ENCODE data around the gene PATJ.
"Not testable (repeated sequence)": the region's sequence is repeated elsewhere in the genome, so short reads cannot be mapped to it uniquely, and the experiment has no call there.

Gene PATJ

DNA sequence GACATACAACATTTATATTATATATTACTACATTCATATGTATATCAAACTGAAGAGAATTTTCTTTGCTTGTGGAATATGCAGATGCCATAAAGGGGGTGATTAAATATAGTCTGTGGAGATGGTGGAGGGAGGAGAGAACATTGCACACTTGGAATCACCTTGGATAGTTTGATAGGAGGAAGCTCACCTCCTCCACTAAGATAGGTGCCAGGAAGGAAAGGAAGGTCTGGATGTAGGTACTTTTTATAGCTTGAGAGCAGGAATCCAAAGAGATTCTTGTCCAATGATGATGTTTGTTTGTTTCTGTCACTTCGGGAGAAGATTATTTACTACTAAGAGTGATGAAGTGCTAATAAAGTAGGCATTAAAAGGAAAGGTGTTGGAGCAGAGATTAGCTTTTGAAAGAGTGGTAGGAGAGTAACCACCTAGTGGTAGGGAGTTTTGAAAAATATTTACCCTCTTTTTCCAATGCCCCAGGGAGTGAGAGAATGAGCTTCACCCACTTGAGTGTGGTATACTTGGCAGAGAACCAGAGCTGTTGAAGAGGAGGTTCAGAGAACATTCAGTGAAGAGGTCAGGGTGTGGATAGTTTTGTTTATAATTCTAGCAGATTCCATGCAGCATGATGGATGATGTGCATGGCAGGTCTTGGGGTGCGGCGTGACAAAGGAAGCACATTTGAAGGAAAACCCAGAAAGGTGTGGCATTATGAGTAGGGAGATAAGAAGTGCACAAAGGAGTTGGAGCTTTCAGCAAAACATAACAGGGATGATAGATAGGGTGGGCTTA lies 145.0 kb downstream of the PATJ start:
- DNase-seq (ENCODE audit: low read depth), result no peak

- no peak for DNase-seq (ENCODE audit: low read depth)
Observed at GRCh38 chr1:61887931-61888564, 145.8 kb downstream of the PATJ start.

DNA sequence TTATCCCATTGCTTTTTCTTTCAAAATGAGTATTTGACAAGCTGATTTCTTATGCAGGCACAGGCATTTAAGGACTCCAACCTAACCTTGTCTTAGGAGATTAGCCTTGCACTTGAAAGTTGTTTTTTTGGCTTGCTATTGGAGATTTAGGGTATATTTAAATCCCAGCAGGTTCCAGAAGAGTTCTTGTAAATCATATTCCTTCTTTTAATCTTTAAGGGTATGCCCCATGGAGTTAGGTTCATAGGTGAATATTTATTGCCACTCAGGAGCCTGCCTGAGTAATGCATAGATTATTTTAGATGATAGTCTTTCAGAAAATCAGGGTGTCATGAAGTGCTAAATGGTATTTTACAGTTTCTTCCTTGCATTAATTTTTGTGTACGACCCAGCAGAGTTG lies 146.5 kb downstream of the PATJ start:
- DNase-seq (ENCODE audit: low read depth), result no peak

DNA sequence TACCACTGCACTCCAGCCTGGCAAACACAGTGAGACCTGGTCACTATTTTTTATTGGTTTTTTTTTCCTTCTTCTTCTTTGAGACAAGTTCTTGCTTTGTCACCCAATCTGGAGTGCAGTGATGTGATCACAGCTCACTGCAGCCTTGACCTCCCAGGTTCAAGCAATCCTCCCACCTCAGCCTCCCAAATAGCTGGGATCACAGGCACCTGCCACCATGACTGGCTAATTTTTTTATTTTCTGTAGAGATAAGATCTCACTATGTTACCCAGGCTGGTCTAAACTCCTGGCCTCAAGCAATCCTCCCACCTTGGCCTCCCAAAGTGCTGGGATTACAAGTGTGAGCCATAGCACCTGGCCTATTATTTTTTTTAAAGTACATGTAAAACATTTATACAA lies 148.2 kb downstream of the PATJ start:
- not testable (repeated sequence) for DNase-seq (ENCODE audit: low read depth)

DNA sequence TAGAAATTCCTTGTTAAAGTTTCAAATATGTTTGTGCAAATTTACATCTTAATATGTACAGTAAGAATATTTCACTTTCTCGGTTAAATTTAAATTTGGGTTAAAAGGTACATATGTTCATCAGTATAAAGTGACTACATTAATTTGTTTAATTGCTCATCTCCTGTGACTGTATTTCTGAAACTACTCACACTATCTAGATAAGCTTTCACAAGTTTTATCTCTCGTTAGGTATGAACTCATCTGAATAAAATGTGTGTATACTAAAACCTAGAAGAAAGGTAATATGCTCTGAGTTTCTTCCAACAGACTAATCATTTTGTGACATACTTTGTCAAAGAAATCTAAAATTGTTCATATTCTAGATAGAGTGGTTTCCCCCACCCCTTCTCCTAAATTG lies 150.7 kb downstream of the PATJ start:
- DNase-seq (ENCODE audit: low read depth), result no peak

GRCh38 chr1:61894296-61894695 lies 152.0 kb downstream of the PATJ start:
- not testable (repeated sequence) for DNase-seq (ENCODE audit: low read depth)

DNA sequence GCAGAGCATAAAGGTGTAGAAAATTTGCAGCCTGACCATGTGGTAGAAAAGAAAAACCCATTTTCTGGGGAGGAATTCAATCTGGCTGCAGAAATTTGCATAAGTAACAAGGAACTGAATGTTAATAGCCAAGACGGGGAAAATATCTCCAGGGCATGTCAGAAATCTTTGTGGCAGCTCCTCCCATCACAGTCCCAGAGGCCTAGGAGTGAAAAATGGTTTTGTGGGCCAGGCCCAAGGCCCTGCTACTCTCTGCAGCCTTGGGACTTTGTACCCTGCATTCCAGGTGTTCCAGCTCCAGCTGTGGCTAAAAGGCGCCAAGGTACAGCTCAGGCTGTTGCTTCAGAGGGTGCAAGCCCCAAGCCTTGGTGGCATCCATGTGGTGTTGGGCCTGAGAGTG lies 152.9 kb downstream of the PATJ start:
- DNase-seq (ENCODE audit: low read depth), result no peak

DNA sequence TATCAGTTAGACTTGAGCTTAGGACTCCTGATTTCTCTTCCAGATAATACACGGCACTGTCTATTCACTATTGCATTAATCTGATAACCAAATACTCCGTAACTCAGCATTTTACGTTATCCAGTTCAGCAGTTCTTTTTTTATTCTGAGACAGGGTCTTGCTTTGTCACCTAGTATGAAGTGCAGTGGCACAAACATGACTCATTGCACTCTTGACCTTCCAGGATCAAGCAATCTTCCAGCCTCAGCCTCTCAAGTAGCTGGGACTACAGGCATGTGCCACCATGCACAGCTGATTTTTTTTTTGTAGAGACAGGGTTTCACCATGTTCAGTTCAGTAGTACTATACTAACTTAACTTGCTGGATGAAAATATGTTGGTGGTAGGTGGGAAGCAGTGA lies 156.4 kb downstream of the PATJ start:
- no peak for DNase-seq (ENCODE audit: low read depth)

GRCh38 chr1:61904354-61904753 lies 162.1 kb downstream of the PATJ start:
- no peak for DNase-seq (ENCODE audit: low read depth)

DNA sequence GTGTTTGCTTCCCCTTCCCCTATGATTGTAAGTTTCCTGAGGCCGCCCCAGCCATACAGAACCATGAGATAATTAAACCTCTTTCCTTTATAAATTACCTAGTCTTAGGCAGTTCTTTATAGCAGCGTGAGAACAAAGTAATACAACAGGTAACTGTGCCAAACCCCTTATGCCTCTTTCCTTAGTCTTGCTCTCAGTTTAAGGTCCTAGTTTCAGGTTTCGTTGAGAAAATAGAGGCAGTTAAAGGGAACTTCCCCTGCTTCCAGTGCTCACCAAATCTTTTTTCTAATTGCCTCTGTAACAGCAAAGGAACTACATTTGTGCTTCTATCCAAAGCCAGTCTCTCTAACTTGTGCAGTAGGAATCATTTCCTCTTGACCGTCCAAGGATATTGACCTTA lies 164.8 kb downstream of the PATJ start:
- no peak for DNase-seq (ENCODE audit: low read depth)

GRCh38 chr1:61910035-61910434 lies 167.8 kb downstream of the PATJ start:
- no peak for DNase-seq (ENCODE audit: low read depth)

DNA sequence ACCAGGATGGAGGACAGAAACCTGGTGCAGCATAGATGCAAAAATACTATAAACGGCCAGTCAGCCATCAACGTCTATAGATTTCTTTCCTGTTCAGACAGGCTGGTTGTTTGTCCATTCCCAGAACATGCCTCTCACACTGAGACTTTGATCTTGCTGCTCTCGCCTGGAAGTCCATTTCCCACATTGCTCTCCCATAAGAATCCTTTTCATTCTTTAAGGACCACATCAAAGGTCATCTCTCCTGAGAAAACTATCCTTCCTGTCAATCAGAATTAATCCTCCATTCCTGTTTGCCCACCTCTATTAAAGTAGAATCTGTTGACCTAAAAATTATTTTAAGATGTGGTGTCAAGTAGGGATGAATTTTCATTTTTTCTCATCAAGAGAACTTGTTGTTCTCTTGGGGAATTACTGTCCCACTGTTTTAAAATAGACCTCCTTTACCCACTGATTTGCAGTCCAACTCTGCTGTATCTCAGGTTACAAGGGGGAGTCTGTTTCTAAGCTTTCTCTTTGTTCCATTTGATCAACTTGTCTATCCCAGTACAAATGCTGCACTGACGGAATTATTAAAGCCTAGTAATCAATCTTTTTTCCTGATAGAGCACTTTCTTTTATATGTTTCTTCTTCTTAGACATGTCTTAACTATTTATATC lies 172.7 kb downstream of the PATJ start:
- DNase-seq (ENCODE audit: low read depth), result no peak

- no peak for DNase-seq (ENCODE audit: low read depth)
Observed at GRCh38 chr1:61921435-61921834, 179.2 kb downstream of the PATJ start.

- no peak for DNase-seq (ENCODE audit: low read depth)
Observed at GRCh38 chr1:61922950-61923480, 180.7 kb downstream of the PATJ start.

GRCh38 chr1:61925591-61926298 lies 183.5 kb downstream of the PATJ start:
- no peak for DNase-seq (ENCODE audit: low read depth)

- DNase-seq (ENCODE audit: low read depth), result no peak
Observed at GRCh38 chr1:61926597-61926996, 184.3 kb downstream of the PATJ start.

DNA sequence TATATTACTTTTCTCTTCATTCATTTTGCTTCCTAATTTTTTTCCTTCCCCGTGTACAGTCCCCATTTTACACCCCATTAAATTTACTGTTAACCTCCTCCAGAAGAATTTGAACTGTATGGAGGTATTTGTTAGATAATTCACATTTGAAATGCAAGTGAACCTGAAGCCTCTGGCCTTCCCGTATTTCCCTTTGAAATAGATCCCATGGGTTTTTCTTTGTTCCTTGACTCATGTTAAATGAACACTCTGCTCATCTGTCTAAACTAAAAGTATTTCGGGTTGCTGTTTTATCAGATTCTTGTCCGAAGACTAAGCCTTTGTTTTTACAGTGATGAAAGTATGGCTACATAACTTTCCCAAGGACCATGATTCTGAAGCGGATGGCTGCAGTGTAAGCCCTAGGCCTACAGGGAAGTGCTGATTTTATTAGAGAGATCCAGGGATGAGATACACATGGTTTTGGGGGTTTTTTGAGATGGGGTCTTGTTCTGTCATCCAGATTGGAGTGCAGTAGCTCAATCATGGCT lies 187.9 kb downstream of the PATJ start:
- DNase-seq (ENCODE audit: low read depth), result no peak

GRCh38 chr1:61931587-61932279 lies 189.5 kb downstream of the PATJ start:
- DNase-seq (ENCODE audit: low read depth), result no peak

GRCh38 chr1:61935516-61935915 lies 193.2 kb downstream of the PATJ start:
- no peak for DNase-seq (ENCODE audit: low read depth)

DNA sequence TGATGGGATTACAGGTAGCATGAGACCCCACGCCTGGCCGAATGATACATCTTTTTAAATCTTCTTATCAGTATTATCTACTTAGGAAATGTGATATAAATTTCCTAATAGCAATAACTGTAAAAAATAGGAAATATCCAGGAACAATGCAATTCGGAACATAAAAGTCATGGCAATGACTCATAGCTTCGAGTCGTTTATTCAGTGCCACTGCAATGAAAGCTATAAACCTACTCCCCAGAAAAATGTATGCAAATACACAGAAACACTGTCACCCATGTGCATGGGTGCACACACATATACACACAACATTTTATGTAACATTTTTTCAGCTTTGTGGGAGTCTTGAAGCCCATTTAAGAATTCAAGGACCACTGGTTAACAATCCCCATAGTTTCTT lies 194.6 kb downstream of the PATJ start:
- DNase-seq (ENCODE audit: low read depth), result no peak

DNA sequence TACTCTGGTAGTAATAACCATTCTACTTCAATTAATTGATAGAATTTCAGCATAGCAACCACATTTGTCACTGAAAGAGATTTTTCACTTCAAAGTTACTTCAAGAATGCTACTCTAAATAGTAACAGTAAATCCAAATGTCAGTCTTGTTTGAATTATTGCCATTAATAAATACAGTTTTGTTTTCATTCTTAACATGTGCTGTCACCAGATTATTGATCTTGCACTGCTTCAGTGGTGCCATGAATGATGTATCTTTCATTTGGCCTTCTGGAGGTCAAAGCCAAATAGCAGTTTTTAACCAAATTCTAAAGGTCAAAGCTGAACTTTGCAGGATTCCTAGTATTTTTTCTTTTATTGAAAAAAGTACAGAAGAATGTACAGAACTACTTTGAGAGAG lies 199.5 kb downstream of the PATJ start:
- no peak for DNase-seq (ENCODE audit: low read depth)

DNA sequence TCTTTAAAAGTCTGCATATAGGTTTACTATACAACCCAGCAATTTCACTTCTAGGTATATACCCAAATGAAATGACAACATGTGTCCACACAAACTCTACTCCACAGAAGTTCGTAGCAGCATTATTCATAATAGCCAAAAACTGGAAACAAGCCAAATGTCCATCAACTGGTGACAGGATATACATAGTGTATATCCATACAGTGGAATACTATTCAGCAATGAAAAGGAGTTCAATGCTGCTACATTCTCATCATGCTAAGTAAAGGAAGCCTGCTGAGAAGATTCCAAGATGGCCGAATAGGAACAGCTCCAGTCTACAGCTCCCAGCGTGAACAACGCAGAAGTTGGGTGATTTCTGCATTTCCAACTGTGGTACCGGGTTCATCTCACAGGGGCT lies 200.6 kb downstream of the PATJ start:
- DNase-seq (ENCODE audit: low read depth), result no peak
